Calu3 (cell line): ENCODE data around the gene KIRREL3. TPM values are rescaled to one million over a fixed set of nuclear protein-coding genes. Genes with fewer than 3 reads are reported as not detected.

Experiments used
- BruUV-seq: library from RNA; stranded (reverse); fragments of 400-500 nt; replicated peaks from 2 replicates; lab custom pipeline; 2021; lab: Mats Ljungman, UMichigan
- CTCF ChIA-PET: fragments of 300-600 bp; sonication (Branson Sonifier 250); formaldehyde crosslinking; loops from one replicate; lab custom pipeline; 2022; ENCODE audit warnings: antibody characterized with exemption; lab: Charles Lee
- DNase-seq: peaks from one replicate; pipeline ENCODE4 v3.0.0; 2022
- H3K27ac Mint-ChIP-seq: one replicate; pipeline ENCODE4 v1.8.0; 2022; ENCODE audit warnings: mixed read lengths; ENCODE audit not compliant: unreplicated experiment
- H3K27me3 Mint-ChIP-seq: one replicate; pipeline ENCODE4 v1.8.0; 2022; ENCODE audit warnings: mixed read lengths; ENCODE audit not compliant: unreplicated experiment
- H3K36me3 Mint-ChIP-seq: one replicate; pipeline ENCODE4 v1.8.0; 2022; ENCODE audit warnings: mild to moderate bottlenecking, moderate library complexity, mixed read lengths; ENCODE audit not compliant: insufficient read depth, unreplicated experiment
- H3K4me1 Mint-ChIP-seq: one replicate; pipeline ENCODE4 v1.8.0; 2022; ENCODE audit warnings: mild to moderate bottlenecking, low read depth, mixed read lengths; ENCODE audit not compliant: unreplicated experiment
- H3K4me3 Mint-ChIP-seq: one replicate; pipeline ENCODE4 v1.8.0; 2022; ENCODE audit warnings: mild to moderate bottlenecking, low read depth, moderate library complexity, mixed read lengths; ENCODE audit not compliant: unreplicated experiment
- H3K9me3 Mint-ChIP-seq: one replicate; pipeline ENCODE4 v1.8.0; 2022; ENCODE audit warnings: low read depth, mixed read lengths; ENCODE audit not compliant: unreplicated experiment
- intact Hi-C: fragments of 100-400 bp; cut with micrococcal nuclease; formaldehyde crosslinking; loops from one replicate; pipeline ENCODE4 v1.10.0; 2022; ENCODE audit not compliant: unreplicated experiment
- total RNA-seq: library from RNA; stranded (reverse); gene quantifications from 2 replicates; pipeline ENCODE4 v1.2.3, GENCODE V29; 2022
- TF ChIP-seq, protein P1 (sequence below): fragments of 200-600 bp; IDR thresholded peaks from one replicate; pipeline ENCODE4 v1.8.0; 2022; ENCODE audit warnings: antibody characterized with exemption; ENCODE audit not compliant: unreplicated experiment

KIRREL3 gene
- total RNA-seq, 1 experiment from 2014 or later: 0.26 TPM

- Mint-ChIP-seq H3K27ac (no peak overlapping the region), H3K4me1 (peaks cover 10% of the 10 kb centered on the region), H3K36me3 (no peaks in the 10 kb centered on the region), H3K27me3 (no peaks in the 10 kb centered on the region), H3K9me3 (no peaks in the 10 kb centered on the region), H3K4me3 (no peak overlapping the region)
- no TSS peak for BruUV-seq
- intact Hi-C loops: no loop called here
- DNase-seq: no peak
- CTCF ChIA-PET: no interaction called here
- TF ChIP-seq, protein P1, sequence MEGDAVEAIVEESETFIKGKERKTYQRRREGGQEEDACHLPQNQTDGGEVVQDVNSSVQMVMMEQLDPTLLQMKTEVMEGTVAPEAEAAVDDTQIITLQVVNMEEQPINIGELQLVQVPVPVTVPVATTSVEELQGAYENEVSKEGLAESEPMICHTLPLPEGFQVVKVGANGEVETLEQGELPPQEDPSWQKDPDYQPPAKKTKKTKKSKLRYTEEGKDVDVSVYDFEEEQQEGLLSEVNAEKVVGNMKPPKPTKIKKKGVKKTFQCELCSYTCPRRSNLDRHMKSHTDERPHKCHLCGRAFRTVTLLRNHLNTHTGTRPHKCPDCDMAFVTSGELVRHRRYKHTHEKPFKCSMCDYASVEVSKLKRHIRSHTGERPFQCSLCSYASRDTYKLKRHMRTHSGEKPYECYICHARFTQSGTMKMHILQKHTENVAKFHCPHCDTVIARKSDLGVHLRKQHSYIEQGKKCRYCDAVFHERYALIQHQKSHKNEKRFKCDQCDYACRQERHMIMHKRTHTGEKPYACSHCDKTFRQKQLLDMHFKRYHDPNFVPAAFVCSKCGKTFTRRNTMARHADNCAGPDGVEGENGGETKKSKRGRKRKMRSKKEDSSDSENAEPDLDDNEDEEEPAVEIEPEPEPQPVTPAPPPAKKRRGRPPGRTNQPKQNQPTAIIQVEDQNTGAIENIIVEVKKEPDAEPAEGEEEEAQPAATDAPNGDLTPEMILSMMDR: no peak
These were observed 564.3 kb downstream of the KIRREL3 start for GRCh38 chr11:126436209-126436755.

- CTCF ChIA-PET: no interaction called here
- TF ChIP-seq, protein P1: no peak
- no peaks in the 10 kb centered on the region for H3K27me3 Mint-ChIP-seq
- intact Hi-C loops: loop anchor here (5.0 kb wide), 1 partner anchor 123 kb away; no protein-coding TSS in a partner anchor
- H3K36me3 Mint-ChIP-seq: no peaks in the 10 kb centered on the region
- no peaks in the 10 kb centered on the region for H3K9me3 Mint-ChIP-seq
- BruUV-seq: no TSS peak
- DNase-seq: no peak
- peaks cover 11% of the 10 kb centered on the region for H3K4me1 Mint-ChIP-seq
- no peak overlapping the region for H3K27ac Mint-ChIP-seq
- no peak overlapping the region for H3K4me3 Mint-ChIP-seq
These were observed 565.6 kb downstream of the KIRREL3 start for GRCh38 chr11:126434950-126435335.

DNA sequence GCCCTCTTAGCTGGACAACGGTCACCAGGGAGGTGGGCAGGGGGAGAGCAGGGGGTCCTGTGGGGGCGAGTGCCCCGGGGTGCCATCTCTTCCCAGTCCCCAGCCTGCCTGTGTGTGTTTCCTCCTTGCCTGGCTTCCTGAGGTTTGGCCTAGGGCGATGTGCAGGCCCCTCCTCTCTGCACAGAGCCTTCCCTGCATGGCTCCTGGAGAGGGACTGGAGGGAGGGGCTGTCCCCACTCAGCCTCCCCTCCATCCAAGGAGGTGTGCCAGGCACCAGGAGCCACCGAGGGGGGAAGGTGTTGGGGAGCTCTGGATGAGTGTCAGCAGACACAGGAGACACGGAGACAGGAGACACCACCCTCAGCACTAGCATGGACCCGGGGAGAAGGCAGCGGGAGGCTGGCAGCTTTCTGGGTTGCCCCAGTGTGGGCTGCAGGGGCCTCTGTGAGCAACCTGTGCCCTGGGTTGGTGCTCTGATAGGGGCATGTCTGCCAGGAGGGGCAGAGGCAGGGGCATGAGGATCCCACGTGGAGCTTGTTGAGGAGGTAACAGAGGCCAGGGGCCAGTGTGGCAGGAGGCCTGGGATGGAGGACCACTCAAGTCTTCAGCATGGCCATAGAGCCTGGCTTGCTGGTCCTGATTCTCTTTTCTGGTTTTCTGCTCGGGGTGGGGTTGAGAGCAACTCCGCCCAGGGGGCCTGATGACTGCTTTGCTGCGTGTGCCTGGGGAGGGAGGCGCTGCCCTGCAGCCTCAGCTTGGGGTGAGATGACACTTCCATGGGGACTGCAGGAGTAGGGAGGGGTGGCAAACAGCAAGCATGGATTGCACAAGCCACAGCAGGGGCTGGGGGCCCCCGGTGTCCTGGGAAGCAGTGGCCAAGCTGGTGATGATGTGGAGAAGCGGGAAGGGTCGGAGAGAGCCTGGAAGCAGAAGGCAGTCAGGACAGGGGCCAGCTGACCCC, 566.3 kb downstream of the KIRREL3 start:
- TF ChIP-seq, protein P1: no peak
- peaks cover 11% of the 10 kb centered on the region for H3K4me1 Mint-ChIP-seq
- no peak for DNase-seq
- CTCF ChIA-PET: no interaction called here
- H3K9me3 Mint-ChIP-seq: no peaks in the 10 kb centered on the region
- no TSS peak for BruUV-seq
- H3K36me3 Mint-ChIP-seq: no peaks in the 10 kb centered on the region
- no peak overlapping the region for H3K4me3 Mint-ChIP-seq
- H3K27ac Mint-ChIP-seq: no peak overlapping the region
- intact Hi-C loops: loop anchor here (5.0 kb wide), 1 partner anchor 122 kb away; no protein-coding TSS in a partner anchor
- no peaks in the 10 kb centered on the region for H3K27me3 Mint-ChIP-seq

GRCh38 chr11:126433244-126433846, 567.2 kb downstream of the KIRREL3 start:
- Mint-ChIP-seq H3K4me3 (no peak overlapping the region), H3K9me3 (no peaks in the 10 kb centered on the region), H3K4me1 (peaks cover 11% of the 10 kb centered on the region), H3K27ac (no peak overlapping the region), H3K36me3 (no peaks in the 10 kb centered on the region), H3K27me3 (no peaks in the 10 kb centered on the region)
- no TSS peak for BruUV-seq
- DNase-seq: no peak
- TF ChIP-seq, protein P1: no peak
- intact Hi-C loops: loop anchor here (5.0 kb wide), 1 partner anchor 121 kb away; no protein-coding TSS in a partner anchor
- CTCF ChIA-PET: no interaction called here
